Tibial nerve (tissue), 4 donors: ENCODE results near the gene LRRC30.

Source experiments
- CTCF ChIP-seq, 5 experiments: fragments of 200-600 bp in 3 of 5; fragments of 450-650 bp in 2 of 5; sonication (generic) in 3 of 5; IDR thresholded peaks; one replicate each; pipeline ENCODE4 v1.5.1; 2016 to 2019; ENCODE audit warnings: antibody characterized with exemption in 5 of 5, mild to moderate bottlenecking in 3 of 5, moderate library complexity in 2 of 5
- EP300 ChIP-seq, 2 donors: sonication (generic); formaldehyde crosslinking; IDR thresholded peaks; one replicate each; pipeline ENCODE4 v1.6.1; 2017; ENCODE audit warnings: antibody characterized with exemption in 2 of 2, mild to moderate bottlenecking in 1 of 2

GRCh38 chr18:7230626-7231349 is at the start of gene LRRC30:
- TF ChIP-seq CTCF (IDR thresholded peaks at IDR 0.05) (no peak), EP300 (IDR thresholded peaks at IDR 0.05) (no peak)
